Astrocyte of the cerebellum (primary cell): Measurements from ENCODE around the gene XRCC3.
"Not testable (repeated sequence)": the region's sequence is repeated elsewhere in the genome, so short reads cannot be mapped to it uniquely, and the experiment has no call there.

Experiments
- DNase-seq: peaks from one replicate; pipeline ENCODE4 v3.0.0-alpha.2; 2011; ENCODE audit warnings: low read depth
- H3K4me3 ChIP-seq: 2 replicates; pipeline ENCODE4 v1.5.1; 2011; ENCODE audit warnings: mild to moderate bottlenecking, low read depth, low read length, moderate library complexity
- in situ Hi-C: cut with HindIII; loops from 2 replicates; pipeline ENCODE4 v1.10.0; 2017; ENCODE audit warnings: low sequenced_read_pairs
- TF ChIP-seq, protein P1 (sequence below): IDR thresholded peaks from 2 replicates; pipeline ENCODE4 v1.5.1; 2012; ENCODE audit warnings: low read length, low read depth, moderate library complexity, mild to moderate bottlenecking; ENCODE audit errors: missing control alignments

Gene XRCC3

DNA sequence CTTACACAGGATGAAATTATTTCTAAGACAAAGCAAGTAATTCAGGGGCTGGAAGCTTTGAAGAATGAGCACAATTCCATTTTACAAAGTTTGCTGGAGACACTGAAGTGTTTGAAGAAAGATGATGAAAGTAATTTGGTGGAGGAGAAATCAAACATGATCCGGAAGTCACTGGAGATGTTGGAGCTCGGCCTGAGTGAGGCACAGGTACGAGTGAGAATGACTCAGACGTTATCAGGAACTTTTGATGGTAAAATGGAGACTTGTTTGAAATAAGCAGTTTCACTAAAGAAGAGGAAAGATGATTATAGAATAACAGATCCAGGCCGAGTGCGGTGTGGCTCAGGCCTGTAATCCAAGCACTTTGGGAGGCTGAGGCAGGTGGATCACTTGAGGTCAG is 60.6 kb downstream of the XRCC3 start:
- TF ChIP-seq, protein P1, sequence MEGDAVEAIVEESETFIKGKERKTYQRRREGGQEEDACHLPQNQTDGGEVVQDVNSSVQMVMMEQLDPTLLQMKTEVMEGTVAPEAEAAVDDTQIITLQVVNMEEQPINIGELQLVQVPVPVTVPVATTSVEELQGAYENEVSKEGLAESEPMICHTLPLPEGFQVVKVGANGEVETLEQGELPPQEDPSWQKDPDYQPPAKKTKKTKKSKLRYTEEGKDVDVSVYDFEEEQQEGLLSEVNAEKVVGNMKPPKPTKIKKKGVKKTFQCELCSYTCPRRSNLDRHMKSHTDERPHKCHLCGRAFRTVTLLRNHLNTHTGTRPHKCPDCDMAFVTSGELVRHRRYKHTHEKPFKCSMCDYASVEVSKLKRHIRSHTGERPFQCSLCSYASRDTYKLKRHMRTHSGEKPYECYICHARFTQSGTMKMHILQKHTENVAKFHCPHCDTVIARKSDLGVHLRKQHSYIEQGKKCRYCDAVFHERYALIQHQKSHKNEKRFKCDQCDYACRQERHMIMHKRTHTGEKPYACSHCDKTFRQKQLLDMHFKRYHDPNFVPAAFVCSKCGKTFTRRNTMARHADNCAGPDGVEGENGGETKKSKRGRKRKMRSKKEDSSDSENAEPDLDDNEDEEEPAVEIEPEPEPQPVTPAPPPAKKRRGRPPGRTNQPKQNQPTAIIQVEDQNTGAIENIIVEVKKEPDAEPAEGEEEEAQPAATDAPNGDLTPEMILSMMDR: no peak
- in situ Hi-C loops: no loop called here
- DNase-seq: no peak
- no peak overlapping the region for H3K4me3 ChIP-seq

DNA sequence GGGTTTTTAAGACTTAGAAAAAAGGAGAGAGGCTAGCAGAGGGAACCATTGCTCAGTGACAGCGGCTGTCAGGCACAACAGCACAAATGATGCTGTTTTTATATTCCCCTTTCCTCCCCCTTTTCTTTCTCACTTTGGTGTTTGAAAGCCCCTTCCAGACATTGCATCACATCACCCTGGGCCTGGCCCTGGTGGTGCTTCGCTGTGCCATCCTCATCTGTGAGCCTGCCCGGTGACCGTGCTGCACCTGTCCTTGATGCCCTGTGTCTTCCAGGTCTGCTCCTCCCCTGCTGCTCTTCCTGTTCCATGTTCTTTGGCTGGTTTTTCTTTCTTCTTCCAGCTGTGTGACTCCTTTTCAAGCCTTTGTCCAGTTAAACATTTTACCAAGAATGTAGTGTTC is 61.4 kb downstream of the XRCC3 start:
- no peak for DNase-seq
- H3K4me3 ChIP-seq: no peak overlapping the region
- TF ChIP-seq, protein P1: no peak
- in situ Hi-C loops: no loop called here

DNA sequence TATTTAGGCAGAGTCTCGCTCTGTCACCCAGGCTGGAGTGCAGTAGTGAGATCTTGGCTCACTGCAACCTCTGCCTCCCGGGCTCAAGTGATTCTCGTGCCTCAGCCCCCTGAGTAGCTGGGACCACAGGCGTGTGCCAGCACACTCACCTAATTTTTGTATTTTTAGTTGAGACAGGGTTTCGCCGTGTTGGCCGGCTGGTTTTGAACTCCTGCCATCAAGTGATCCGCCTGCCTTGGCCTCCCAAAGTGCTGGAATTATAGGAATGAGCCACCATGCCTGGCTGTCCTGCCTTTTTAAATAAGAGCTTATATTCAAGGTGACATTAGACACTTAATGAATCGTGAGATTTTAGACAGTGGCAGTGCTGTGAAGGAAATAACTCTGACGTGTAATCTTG is 61.9 kb downstream of the XRCC3 start:
- H3K4me3 ChIP-seq, in situ Hi-C loops, DNase-seq: not testable (repeated sequence)

DNA sequence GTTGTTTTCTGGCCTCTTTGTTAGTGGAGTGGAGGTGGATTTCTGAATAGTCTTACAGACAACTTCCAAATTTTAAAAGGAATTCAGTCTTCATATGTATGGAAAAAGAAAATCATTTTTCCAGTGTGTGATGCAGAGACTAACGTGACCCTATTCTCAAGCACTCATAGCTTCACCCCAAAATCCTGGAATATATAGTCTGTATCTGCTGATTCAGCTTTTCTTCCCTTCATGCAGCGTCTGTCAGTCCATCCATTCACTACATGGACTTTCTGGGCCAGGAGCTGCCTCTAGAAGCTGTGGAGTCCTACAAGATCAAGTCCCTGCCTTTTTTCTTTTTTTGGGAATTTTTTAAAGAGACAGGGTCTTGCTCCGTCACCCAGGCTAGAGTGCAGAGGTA is 62.4 kb downstream of the XRCC3 start:
- in situ Hi-C loops: no loop called here
- no peak overlapping the region for H3K4me3 ChIP-seq
- TF ChIP-seq, protein P1: no peak
- no peak for DNase-seq

DNA sequence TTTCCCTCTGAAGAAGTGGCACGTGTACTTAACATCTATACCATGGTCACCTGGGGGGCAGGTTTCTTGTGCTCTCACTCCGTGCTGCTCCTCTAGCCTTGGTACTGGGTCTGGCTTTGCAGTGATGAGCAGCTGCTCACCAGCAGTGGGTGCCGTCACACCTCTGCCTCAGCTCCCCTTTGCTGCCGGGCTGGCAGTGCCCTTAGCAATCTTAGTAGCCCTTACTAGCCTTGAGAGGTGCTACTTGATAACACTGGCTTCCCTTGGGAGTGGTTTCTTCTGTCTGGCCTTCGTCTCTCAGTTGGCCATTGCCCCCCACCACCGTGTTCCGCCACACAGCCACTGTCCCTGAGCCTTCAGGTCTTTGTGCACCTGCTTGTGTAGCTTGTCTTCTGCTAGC is 63.7 kb downstream of the XRCC3 start:
- no peak overlapping the region for H3K4me3 ChIP-seq
- TF ChIP-seq, protein P1: no peak
- in situ Hi-C loops: no loop called here
- no peak for DNase-seq

DNA sequence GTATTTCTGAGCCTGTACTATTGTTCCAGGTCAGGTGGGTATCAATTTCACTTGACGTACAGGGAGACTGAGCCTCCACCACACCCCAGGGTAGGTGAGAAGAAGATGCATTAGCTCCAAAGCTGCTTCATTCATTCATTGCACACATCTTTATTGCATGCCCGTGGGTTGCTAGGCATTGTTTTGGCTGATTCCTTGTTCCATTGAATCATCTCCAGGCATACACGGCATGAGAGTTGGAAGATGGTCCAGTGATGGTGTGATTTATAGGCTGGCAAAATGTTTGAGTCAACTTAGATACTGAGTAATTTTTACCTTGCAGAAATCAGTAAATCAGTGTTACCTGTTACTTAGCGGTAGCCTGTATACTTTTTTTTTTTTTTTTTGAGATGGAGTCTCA is 65.0 kb downstream of the XRCC3 start:
- TF ChIP-seq, protein P1: no peak
- in situ Hi-C loops: no loop called here
- no peak overlapping the region for H3K4me3 ChIP-seq
- no peak for DNase-seq

DNA sequence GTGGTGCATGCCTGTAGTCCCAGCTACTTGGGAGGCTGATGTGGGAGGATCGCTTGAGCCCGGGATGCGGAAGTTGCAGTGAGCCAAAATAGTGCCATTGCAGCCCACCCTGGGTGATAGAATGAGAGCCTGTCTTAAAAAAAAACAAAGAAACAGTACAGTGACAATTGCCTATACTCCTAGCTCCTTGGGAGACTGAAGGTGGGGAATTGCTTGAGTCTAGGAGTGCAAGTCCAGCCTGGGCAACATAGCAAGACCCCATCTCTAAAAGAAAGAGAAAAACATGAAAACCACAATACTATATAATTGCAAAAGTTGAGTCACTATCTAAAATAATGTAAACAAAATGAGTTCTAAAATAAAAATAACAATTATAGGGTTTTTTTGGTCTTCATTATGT is 66.2 kb downstream of the XRCC3 start:
- no peak overlapping the region for H3K4me3 ChIP-seq
- DNase-seq: no peak
- TF ChIP-seq, protein P1: no peak
- in situ Hi-C loops: no loop called here
